Cardiac fibroblast (primary cell): ENCODE data around the gene NR3C1.

Source experiments
- DNase-seq, 2 donors: peaks; one replicate each; pipeline versions ENCODE4 v3.0.0 to v3.0.0-alpha.2; 2010; ENCODE audit warnings: low read depth in 2 of 2
- H3K4me3 ChIP-seq, 2 donors: replicated peaks in 1 of 2; 1 replicate in 1 of 2; 2 replicates in 1 of 2; pipeline ENCODE4 v1.5.1; 2011; ENCODE audit warnings: low read depth in 2 of 2, low read length in 2 of 2, mild to moderate bottlenecking in 2 of 2, moderate library complexity in 1 of 2
- CTCF ChIP-seq: IDR thresholded peaks from one replicate; pipeline ENCODE4 v1.5.1; 2011; ENCODE audit warnings: low read depth, mild to moderate bottlenecking, low read length, inconsistent platforms

The NR3C1 gene

GRCh38 chr5:143434261-143435209 is 31.0 kb upstream of the NR3C1 start:
- H3K4me3 ChIP-seq: peak overlapping the region in 1 of 2 donors; percentile 9
- TF ChIP-seq CTCF: no peak
- peak in 1 of 2 donors; percentile 37 for DNase-seq

GRCh38 chr5:143433670-143434069 is 30.2 kb upstream of the NR3C1 start:
- no peak for DNase-seq
- no peak overlapping the region for H3K4me3 ChIP-seq
- no peak for TF ChIP-seq CTCF

GRCh38 chr5:143432658-143433239 is 29.3 kb upstream of the NR3C1 start:
- H3K4me3 ChIP-seq: no peak overlapping the region
- DNase-seq: no peak
- no peak for TF ChIP-seq CTCF

- H3K4me3 ChIP-seq: no peak overlapping the region
- no peak for DNase-seq
- TF ChIP-seq CTCF: no peak
Observed at GRCh38 chr5:143431789-143432188, 28.3 kb upstream of the NR3C1 start.

- TF ChIP-seq CTCF: no peak
- H3K4me3 ChIP-seq: no peak overlapping the region
- peak in 1 of 2 donors; percentile 38 for DNase-seq
Observed at GRCh38 chr5:143428738-143429420, 25.4 kb upstream of the NR3C1 start.

- DNase-seq: no peak
- H3K4me3 ChIP-seq: no peak overlapping the region
- no peak for TF ChIP-seq CTCF
Observed at GRCh38 chr5:143428155-143428554, 24.7 kb upstream of the NR3C1 start.
